Astrocyte (in vitro differentiated cells and primary cell): Measurements from ENCODE around the gene PRKCD. TPM values are rescaled to one million over a fixed set of nuclear protein-coding genes. Genes with fewer than 3 reads are reported as not detected.

Experiments used
- DNase-seq: peaks from one replicate; pipeline ENCODE4 v3.0.0-alpha.2; 2010; ENCODE audit warnings: low read depth
- FAIRE-seq: peaks from 2 replicates; lab custom pipeline; 2011; peaks lifted over from hg19 to GRCh38; lab: Jason Lieb, UNC
- H2AFZ ChIP-seq: 2 replicates; pipeline ENCODE4 v1.6.0; 2012; ENCODE audit warnings: low read depth, low read length, inconsistent platforms
- H3K27ac ChIP-seq: 2 replicates; pipeline ENCODE4 v1.5.1; 2011; ENCODE audit warnings: low read depth, low read length, inconsistent platforms
- H3K27me3 ChIP-seq: 2 replicates; pipeline ENCODE4 v1.6.0; 2011; ENCODE audit warnings: low read length, inconsistent platforms; ENCODE audit not compliant: insufficient read depth
- H3K36me3 ChIP-seq: 2 replicates; pipeline ENCODE4 v1.5.1; 2011; ENCODE audit warnings: low read length, inconsistent platforms; ENCODE audit not compliant: insufficient read depth
- H3K4me1 ChIP-seq: 2 replicates; pipeline ENCODE4 v1.5.1; 2011; ENCODE audit warnings: low read length, inconsistent platforms; ENCODE audit not compliant: insufficient read depth
- H3K4me2 ChIP-seq: 2 replicates; pipeline ENCODE4 v1.6.0; 2012; ENCODE audit warnings: low read length, inconsistent platforms
- H3K4me3 ChIP-seq: 2 replicates; pipeline ENCODE4 v1.5.1; 2011; ENCODE audit warnings: low read depth, mild to moderate bottlenecking, low read length, inconsistent platforms; ENCODE audit not compliant: insufficient read depth
- H3K79me2 ChIP-seq: 2 replicates; pipeline ENCODE4 v1.6.0; 2012; ENCODE audit warnings: mild to moderate bottlenecking, low read length, inconsistent platforms; ENCODE audit not compliant: insufficient read depth
- H3K9ac ChIP-seq: 2 replicates; pipeline ENCODE4 v1.6.0; 2012; ENCODE audit warnings: mild to moderate bottlenecking, low read length, inconsistent platforms
- H3K9me3 ChIP-seq: 2 replicates; pipeline ENCODE4 v1.5.1; 2012; ENCODE audit warnings: low read depth, mild to moderate bottlenecking, low read length, inconsistent platforms; ENCODE audit not compliant: insufficient read depth
- H4K20me1 ChIP-seq: 2 replicates; pipeline ENCODE4 v1.6.0; 2012; ENCODE audit warnings: low read length, inconsistent platforms; ENCODE audit not compliant: insufficient read depth
- H3K27ac Mint-ChIP-seq: one replicate; pipeline ENCODE4 v1.8.0; 2021; ENCODE audit warnings: mild to moderate bottlenecking, mixed read lengths; ENCODE audit not compliant: unreplicated experiment
- H3K27me3 Mint-ChIP-seq: one replicate; pipeline ENCODE4 v1.8.0; 2021; ENCODE audit warnings: low read depth, mixed read lengths; ENCODE audit not compliant: unreplicated experiment
- H3K36me3 Mint-ChIP-seq: one replicate; pipeline ENCODE4 v1.8.0; 2021; ENCODE audit warnings: low read depth, mixed read lengths; ENCODE audit not compliant: unreplicated experiment
- H3K4me1 Mint-ChIP-seq: one replicate; pipeline ENCODE4 v1.8.0; 2021; ENCODE audit warnings: low read depth, mixed read lengths; ENCODE audit not compliant: unreplicated experiment
- H3K4me3 Mint-ChIP-seq: one replicate; pipeline ENCODE4 v1.8.0; 2021; ENCODE audit warnings: mild to moderate bottlenecking, moderate library complexity, mixed read lengths; ENCODE audit not compliant: unreplicated experiment
- H3K9me3 Mint-ChIP-seq: one replicate; pipeline ENCODE4 v1.8.0; 2021; ENCODE audit warnings: mild to moderate bottlenecking, mixed read lengths; ENCODE audit not compliant: unreplicated experiment
- EZH2 ChIP-seq: IDR thresholded peaks from 2 replicates; pipeline ENCODE4 v1.6.1; 2012; ENCODE audit warnings: mild to moderate bottlenecking, low read length, inconsistent platforms; ENCODE audit not compliant: insufficient read depth
- total RNA-seq: library from RNA; stranded (reverse); gene quantifications from 2 replicates; pipeline ENCODE4 v1.2.1, GENCODE V29; 2021
- TF ChIP-seq, protein P1 (sequence below): IDR thresholded peaks from 2 replicates; pipeline ENCODE4 v1.5.1; 2011; ENCODE audit warnings: low read depth, mild to moderate bottlenecking, inconsistent platforms, low read length, moderate library complexity; ENCODE audit not compliant: insufficient read depth

Gene PRKCD
- total RNA-seq, 1 donor from 2014 or later = 25.4 TPM

DNA sequence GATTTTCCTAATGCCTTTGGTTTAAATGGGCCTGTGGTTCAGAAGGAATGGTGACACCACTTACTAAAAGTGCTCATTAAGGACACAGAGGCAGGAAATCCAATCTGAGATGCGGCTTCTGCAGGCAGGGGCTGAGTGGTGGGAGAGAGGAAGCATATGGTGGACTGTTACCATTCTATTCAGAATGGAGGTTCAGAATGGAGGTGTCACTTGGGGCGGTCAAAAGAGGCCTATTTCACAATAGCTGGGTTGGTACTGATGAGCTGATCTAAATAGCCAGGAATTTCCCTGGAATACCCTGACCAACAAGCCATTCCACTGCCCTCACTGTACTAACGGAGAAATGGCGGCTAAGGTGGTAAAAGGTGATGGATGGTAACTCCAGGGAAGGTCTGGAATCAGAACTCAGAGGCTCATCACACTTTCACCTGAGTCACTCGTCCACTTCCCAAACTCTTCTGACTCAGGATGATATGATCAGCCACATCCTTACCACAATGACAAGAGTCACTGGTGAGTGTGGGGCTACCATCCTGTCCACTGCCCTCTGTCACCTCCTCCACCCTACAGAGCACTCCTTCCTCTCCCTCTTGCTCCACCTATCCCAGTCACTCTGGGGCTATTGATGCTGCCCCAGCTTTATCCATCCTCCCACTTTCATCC is 46.5 kb upstream of the PRKCD start:
- no peaks in the 10 kb centered on the region for H3K27me3 Mint-ChIP-seq
- H3K4me1 ChIP-seq = peaks cover 12% of the 10 kb centered on the region
- H4K20me1 ChIP-seq = peaks cover 4% of the 10 kb centered on the region
- H3K9ac ChIP-seq = no peak overlapping the region
- H3K36me3 Mint-ChIP-seq = peaks cover 9% of the 10 kb centered on the region
- peaks cover 23% of the 10 kb centered on the region for H3K36me3 ChIP-seq
- no peak overlapping the region for H3K4me2 ChIP-seq
- no peaks in the 10 kb centered on the region for H3K4me1 Mint-ChIP-seq
- no peak for FAIRE-seq
- no peaks in the 10 kb centered on the region for H3K79me2 ChIP-seq
- no peaks in the 10 kb centered on the region for H3K9me3 ChIP-seq
- TF ChIP-seq, protein P1, sequence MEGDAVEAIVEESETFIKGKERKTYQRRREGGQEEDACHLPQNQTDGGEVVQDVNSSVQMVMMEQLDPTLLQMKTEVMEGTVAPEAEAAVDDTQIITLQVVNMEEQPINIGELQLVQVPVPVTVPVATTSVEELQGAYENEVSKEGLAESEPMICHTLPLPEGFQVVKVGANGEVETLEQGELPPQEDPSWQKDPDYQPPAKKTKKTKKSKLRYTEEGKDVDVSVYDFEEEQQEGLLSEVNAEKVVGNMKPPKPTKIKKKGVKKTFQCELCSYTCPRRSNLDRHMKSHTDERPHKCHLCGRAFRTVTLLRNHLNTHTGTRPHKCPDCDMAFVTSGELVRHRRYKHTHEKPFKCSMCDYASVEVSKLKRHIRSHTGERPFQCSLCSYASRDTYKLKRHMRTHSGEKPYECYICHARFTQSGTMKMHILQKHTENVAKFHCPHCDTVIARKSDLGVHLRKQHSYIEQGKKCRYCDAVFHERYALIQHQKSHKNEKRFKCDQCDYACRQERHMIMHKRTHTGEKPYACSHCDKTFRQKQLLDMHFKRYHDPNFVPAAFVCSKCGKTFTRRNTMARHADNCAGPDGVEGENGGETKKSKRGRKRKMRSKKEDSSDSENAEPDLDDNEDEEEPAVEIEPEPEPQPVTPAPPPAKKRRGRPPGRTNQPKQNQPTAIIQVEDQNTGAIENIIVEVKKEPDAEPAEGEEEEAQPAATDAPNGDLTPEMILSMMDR = no peak
- TF ChIP-seq EZH2 = no peak
- peak; percentile 29 for DNase-seq
- H3K9me3 Mint-ChIP-seq = no peaks in the 10 kb centered on the region
- H2AFZ ChIP-seq = no peak overlapping the region
- H3K4me3 ChIP-seq = no peak overlapping the region
- no peak overlapping the region for H3K27ac ChIP-seq
- H3K27ac Mint-ChIP-seq = no peak overlapping the region
- no peak overlapping the region for H3K4me3 Mint-ChIP-seq
- no peaks in the 10 kb centered on the region for H3K27me3 ChIP-seq

DNA sequence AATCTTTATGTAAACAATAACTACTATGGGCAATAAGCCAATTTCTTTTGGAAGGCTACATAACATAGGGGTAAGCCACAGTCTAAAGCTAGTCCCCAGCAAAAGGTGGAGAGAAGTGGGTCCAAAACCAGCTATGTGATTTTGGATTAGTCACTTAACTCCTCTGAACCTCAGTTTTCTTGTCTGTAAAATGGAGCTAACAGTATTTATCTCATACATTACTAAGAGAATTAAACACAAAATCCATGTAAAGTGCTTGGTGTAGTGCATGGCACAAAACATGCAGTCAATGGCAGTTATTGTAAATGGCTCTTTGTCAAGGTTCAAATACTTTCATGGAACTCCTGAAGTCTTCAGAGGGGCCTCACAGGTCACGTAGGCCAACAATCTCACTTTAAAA is 44.1 kb upstream of the PRKCD start:
- no peak overlapping the region for H3K4me2 ChIP-seq
- Mint-ChIP-seq H3K9me3 (no peaks in the 10 kb centered on the region), H3K27me3 (no peaks in the 10 kb centered on the region), H3K4me1 (no peaks in the 10 kb centered on the region), H3K4me3 (no peak overlapping the region), H3K27ac (no peak overlapping the region), H3K36me3 (peaks cover 11% of the 10 kb centered on the region)
- H3K36me3 ChIP-seq = peaks cover 25% of the 10 kb centered on the region
- no peaks in the 10 kb centered on the region for H3K27me3 ChIP-seq
- H3K9me3 ChIP-seq = no peaks in the 10 kb centered on the region
- TF ChIP-seq, protein P1 = no peak
- no peak for TF ChIP-seq EZH2
- no peak overlapping the region for H3K9ac ChIP-seq
- no peak overlapping the region for H2AFZ ChIP-seq
- DNase-seq (no peak), FAIRE-seq (no peak)
- no peak overlapping the region for H3K4me3 ChIP-seq
- no peak overlapping the region for H3K27ac ChIP-seq
- peaks cover 12% of the 10 kb centered on the region for H3K4me1 ChIP-seq
- peaks cover 4% of the 10 kb centered on the region for H4K20me1 ChIP-seq
- no peaks in the 10 kb centered on the region for H3K79me2 ChIP-seq

DNA sequence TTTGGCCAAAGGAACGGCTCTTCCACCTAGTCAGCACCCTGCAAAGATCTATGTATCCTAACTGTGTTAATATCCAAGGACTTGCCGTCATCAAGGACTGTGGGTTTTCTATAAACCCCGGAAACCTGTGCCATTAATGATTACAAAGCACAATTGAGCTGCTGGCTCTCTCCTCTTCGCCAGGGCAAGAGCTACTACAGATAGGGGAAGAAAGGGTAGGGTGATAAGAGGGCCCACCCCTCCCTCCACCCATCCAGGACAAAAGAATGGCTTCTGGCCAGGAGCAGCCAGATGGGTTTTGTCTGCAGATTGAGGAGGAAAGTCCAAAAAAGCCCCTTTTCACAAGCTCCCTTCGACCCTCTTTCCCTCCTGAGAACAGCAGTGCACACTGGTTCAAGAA is 40.7 kb upstream of the PRKCD start:
- H3K9me3 ChIP-seq = no peaks in the 10 kb centered on the region
- FAIRE-seq = no peak
- TF ChIP-seq EZH2 = no peak
- TF ChIP-seq, protein P1 = no peak
- H3K4me3 Mint-ChIP-seq = no peak overlapping the region
- no peaks in the 10 kb centered on the region for H3K4me1 ChIP-seq
- H2AFZ ChIP-seq = no peak overlapping the region
- no peak overlapping the region for H3K4me3 ChIP-seq
- H3K9ac ChIP-seq = no peak overlapping the region
- peaks cover 6% of the 10 kb centered on the region for H4K20me1 ChIP-seq
- no peak for DNase-seq
- peaks cover 14% of the 10 kb centered on the region for H3K36me3 Mint-ChIP-seq
- no peaks in the 10 kb centered on the region for H3K79me2 ChIP-seq
- no peaks in the 10 kb centered on the region for H3K27me3 ChIP-seq
- no peak overlapping the region for H3K27ac ChIP-seq
- H3K4me2 ChIP-seq = no peak overlapping the region
- H3K36me3 ChIP-seq = peaks cover 47% of the 10 kb centered on the region
- H3K9me3 Mint-ChIP-seq = no peaks in the 10 kb centered on the region
- H3K27ac Mint-ChIP-seq = no peak overlapping the region
- no peaks in the 10 kb centered on the region for H3K27me3 Mint-ChIP-seq
- no peaks in the 10 kb centered on the region for H3K4me1 Mint-ChIP-seq
